HG03354 (cell line): ENCODE data around the gene BRI3.
"Not testable (repeated sequence)": the region's sequence is repeated elsewhere in the genome, so short reads cannot be mapped to it uniquely, and the experiment has no call there.

ENCODE experiments used
- ATAC-seq: cut with Tn5 transposase; IDR thresholded peaks from one replicate; pipeline ENCODE4 v1.9.1; 2021; ENCODE audit warnings: mild to moderate bottlenecking; ENCODE audit not compliant: unreplicated experiment, poor library complexity, severe bottlenecking

BRI3 gene

GRCh38 chr7:98303176-98303865 is 21.8 kb downstream of the BRI3 start:
- ATAC-seq: no peak

- ATAC-seq: no peak
Measured at GRCh38 chr7:98303906-98304305, 22.4 kb downstream of the BRI3 start.

- ATAC-seq: no peak
Measured at GRCh38 chr7:98305951-98306535, 24.6 kb downstream of the BRI3 start.

- ATAC-seq: no peak
Measured at GRCh38 chr7:98307971-98308466, 26.5 kb downstream of the BRI3 start.

GRCh38 chr7:98309566-98309965 is 28.1 kb downstream of the BRI3 start:
- no peak for ATAC-seq

- ATAC-seq: no peak
Measured at GRCh38 chr7:98312201-98312600, 30.7 kb downstream of the BRI3 start.

- ATAC-seq: peak; percentile 72
Measured at GRCh38 chr7:98314469-98314868, 33.0 kb downstream of the BRI3 start.

- peak; percentile 76 for ATAC-seq
Measured at GRCh38 chr7:98315318-98315993, 34.0 kb downstream of the BRI3 start.

GRCh38 chr7:98315994-98316527 is 34.6 kb downstream of the BRI3 start:
- ATAC-seq: not testable (repeated sequence)

GRCh38 chr7:98317366-98318040 is 36.0 kb downstream of the BRI3 start:
- no peak for ATAC-seq

GRCh38 chr7:98319176-98319575 is 37.7 kb downstream of the BRI3 start:
- no peak for ATAC-seq

GRCh38 chr7:98321301-98321700 is 39.8 kb downstream of the BRI3 start:
- no peak for ATAC-seq

GRCh38 chr7:98322331-98323270 is 41.1 kb downstream of the BRI3 start:
- ATAC-seq: no peak

GRCh38 chr7:98323597-98324322 is 42.3 kb downstream of the BRI3 start:
- ATAC-seq: no peak

- ATAC-seq: no peak
Measured at GRCh38 chr7:98324782-98325181, 43.3 kb downstream of the BRI3 start.

GRCh38 chr7:98329100-98329790 is 47.8 kb downstream of the BRI3 start:
- ATAC-seq: no peak

GRCh38 chr7:98329791-98330373 is 48.4 kb downstream of the BRI3 start:
- ATAC-seq: no peak
